Measurements from ENCODE around the gene FLYWCH2. TPM values are rescaled to one million over a fixed set of nuclear protein-coding genes. Genes with fewer than 3 reads are reported as not detected.
A peak's percentile ranks its signal among the peaks of the same experiment; 100 is the strongest.

FLYWCH2 gene
- total and polyA plus RNA-seq, 2 of the 13 experiments (the other 11 are each of a cell fraction or from before 2014, with no cell fraction given), result 16.9 to 19.8 TPM

GRCh38 chr16:2905241-2905987, 22.4 kb downstream of the FLYWCH2 start (continued):
- TF ChIP-seq ZFP91 (CRISPR knock-in tag; IDR thresholded peaks at IDR 0.05; ENCODE audit: borderline replicate concordance) (peak; percentile 78), RERE (CRISPR knock-in tag; IDR thresholded peaks at IDR 0.05; ENCODE audit: low read depth) (no peak), PAXIP1 (CRISPR knock-in tag; conservative IDR thresholded peaks at IDR 0.05) (peak; percentile 48; the same call in 1 of the 2 replicates), DMAP1 (CRISPR knock-in tag; IDR thresholded peaks at IDR 0.05) (peak; percentile 57; the same call in 1 of the 2 replicates), ZBTB46 (CRISPR knock-in tag; IDR thresholded peaks at IDR 0.05; ENCODE audit: borderline replicate concordance) (no peak), ZNF841 (CRISPR knock-in tag; IDR thresholded peaks at IDR 0.05; ENCODE audit: borderline replicate concordance) (no peak), SMARCE1 (IDR thresholded peaks at IDR 0.05; ENCODE audit: borderline replicate concordance) (no peak), NR0B2 (CRISPR knock-in tag; IDR thresholded peaks at IDR 0.05) (no peak), SRSF1 (optimal IDR thresholded peaks at IDR 0.05; ENCODE audit: low read depth, low read length) (no peak), IKZF4 (CRISPR knock-in tag; IDR thresholded peaks at IDR 0.05; ENCODE audit: borderline replicate concordance, low read depth, not compliant biosample characterization) (no peak), PAX8 (CRISPR knock-in tag; IDR thresholded peaks at IDR 0.05; ENCODE audit: borderline replicate concordance) (no peak), SMAD9 (CRISPR knock-in tag; IDR thresholded peaks at IDR 0.05) (no peak)

Measured in HepG2 (cell line).